Stimulated activated CD8-positive, alpha-beta memory T cell treated with anti-CD3 and anti-CD28 coated beads, Interleukin-15, amount 100 ng/mL, for 4 hours (primary cell): Measurements from ENCODE around the gene CERK.

ENCODE experiments used
- DNase-seq, 2 donors: peaks; one replicate each; pipeline ENCODE4 v3.0.0-alpha.2; 2020; ENCODE audit warnings: low read depth in 2 of 2

Gene CERK

DNA sequence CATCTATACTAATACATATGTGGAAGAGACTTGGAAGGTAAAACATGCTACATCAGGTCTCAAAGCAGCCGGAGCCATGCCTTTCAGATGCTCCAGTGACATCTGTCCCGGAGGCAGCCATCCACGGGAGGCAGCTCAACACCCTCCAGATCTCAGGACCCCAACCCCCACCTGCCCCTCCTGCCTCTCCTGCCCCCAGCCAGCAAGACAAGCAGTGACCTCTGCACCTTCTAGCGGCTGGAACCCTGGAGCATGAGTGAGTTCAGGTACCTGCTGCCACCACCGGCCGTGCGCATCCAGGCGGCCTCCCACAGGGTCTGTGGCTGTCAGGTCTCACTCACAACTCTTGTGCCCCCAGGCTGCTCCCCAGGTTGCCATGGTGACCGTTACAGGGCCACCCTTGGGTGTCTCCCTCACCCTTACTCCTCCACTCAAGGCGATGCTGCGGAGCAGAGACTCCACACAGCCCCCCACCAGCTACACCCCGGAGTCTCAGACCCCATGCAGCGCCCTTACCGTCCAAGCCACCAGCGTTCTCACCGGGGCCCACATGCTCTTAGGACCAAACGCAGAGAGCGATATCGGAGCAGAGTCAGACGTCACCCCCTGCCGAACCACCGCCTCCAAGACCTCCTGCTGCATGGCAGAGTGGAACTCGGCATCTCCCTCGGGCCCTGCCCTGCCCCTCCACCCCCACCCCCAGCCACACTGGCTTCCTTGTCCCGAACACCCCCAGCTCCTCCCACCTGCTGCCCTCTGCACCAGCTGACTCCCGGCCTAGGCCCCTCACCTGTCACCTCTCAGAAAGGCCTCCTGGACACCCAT is 34.7 kb downstream of the CERK start:
- no peak for DNase-seq

DNA sequence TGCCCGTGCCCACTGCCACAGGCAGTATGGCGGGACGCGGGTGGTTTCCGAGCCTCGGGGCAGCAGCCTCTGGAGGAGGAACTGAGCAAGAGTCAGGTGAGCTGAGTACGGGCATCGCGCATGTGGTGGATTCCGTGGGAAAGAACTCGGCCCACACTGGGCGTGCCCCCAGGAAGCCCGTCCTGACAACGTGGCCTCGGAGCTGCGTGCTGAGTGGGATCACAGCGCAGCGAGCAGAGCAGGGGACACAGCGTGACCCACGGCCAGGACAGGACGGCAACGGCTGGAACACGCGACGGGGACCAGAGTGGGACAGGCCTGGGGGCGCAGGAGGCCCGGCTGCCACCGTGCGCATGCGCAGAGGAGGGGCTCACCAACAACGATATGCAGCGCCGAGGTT is 36.8 kb downstream of the CERK start:
- no peak for DNase-seq

DNA sequence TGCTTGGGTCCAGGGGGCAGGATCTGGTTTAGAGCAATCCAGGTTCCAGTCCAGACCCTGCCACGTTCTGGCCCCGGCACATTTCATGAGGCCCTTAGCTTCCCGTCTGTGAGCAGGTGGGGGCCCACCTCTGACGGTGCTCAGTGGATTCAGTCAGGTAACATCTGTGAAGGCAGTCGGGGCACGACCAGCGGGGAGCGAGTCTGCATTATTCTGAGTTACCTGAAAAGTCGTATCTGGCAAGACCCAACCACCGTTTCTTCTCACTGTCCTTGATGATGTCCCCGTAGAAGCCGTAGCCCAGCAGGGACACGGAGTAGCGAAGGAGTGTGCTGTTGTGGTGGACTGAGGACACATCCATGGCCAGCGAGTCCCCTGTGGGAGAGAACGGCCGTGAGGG is 39.0 kb downstream of the CERK start:
- DNase-seq = no peak

DNA sequence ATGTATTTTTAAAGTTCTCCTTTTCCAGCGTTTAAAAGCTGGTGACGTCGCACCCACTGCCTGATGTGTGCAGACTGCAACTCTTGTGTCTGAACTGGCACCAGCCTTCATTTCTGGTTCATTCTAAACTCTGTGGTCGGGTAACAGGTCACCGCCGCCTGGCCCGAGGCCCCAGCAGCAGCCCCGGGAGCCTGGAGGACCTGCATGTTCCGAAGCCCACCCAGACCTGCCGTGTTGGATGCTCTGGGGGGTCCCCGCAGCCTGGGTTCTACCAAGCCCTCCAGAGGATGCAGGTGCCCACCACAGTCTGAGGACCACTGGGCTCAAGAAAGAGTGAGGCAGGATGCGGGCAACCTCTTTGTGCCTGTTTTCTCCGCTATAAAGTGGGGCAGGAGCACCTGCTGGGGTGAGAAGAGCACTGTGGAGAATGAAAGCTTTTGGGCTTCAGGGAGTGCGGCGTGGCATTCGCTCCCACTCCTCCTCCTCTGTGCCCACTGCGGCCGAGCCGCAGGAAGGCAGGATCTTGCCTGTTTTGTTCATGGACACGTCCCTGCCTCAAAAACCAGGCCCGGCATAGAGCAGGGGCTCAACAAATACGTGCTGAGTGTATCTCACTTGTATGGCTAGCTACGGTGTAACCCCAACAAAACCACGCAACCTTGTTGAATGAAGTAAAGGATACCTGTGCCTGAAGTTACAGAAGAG is 40.1 kb downstream of the CERK start:
- no peak for DNase-seq

GRCh38 chr22:46696614-46697013 is 41.4 kb downstream of the CERK start:
- DNase-seq = no peak

DNA sequence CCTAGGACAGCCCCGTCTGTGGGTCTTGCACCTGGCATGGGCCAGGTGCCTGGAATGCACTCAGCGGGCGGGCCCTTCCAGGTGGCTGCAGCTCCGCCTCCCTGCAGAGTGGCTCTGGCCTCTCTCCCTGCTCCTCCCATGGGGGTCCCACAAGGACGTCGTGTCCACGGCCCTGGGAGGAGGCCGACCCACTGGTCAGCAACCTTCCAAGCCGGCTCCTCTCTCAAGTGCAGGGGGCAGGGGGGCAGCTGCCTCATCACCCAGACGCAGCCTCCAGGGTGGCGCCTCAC is 41.9 kb downstream of the CERK start:
- no peak for DNase-seq

GRCh38 chr22:46695346-46696228 is 42.5 kb downstream of the CERK start:
- no peak for DNase-seq

DNA sequence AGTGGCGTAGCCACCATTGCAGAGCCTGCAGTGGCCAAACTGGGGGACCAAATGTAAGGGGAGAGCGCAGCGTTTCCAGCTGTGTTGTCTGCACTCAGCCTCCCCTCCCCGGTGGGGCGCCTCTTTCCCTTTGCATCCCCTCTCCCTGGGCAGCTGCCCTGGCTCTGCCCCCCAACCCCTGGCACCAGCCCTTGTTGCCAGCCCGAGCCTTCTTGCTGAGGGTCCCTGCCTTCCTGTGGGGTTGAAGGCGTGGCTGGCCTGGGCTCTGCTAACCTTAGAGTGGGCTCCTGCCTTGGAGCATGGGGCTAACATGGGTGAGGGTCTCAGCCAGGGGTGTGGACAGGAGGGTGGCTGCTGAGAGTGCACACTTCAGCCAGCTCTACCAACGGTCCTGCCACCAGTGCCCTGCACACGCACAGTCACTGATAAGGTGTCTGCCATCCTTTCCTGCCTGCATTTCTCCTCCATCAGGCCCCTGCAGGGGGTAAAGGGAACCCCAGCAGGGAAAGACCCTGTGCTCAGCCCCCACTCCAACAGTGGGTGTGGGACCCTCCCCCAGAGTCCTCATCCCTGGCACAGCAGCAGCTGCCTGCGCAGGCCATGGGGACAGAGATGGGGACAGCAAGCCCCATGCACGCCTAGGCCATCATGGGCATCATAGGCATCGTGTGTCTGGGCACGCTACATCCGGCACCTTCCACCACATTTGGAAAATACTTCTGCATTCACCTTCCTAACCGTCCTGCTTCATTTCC is 43.5 kb downstream of the CERK start:
- DNase-seq = no peak

- no peak for DNase-seq
Measured at GRCh38 chr22:46693634-46694415, 44.2 kb downstream of the CERK start.

- no peak for DNase-seq
Measured at GRCh38 chr22:46691571-46691970, 46.5 kb downstream of the CERK start.

DNA sequence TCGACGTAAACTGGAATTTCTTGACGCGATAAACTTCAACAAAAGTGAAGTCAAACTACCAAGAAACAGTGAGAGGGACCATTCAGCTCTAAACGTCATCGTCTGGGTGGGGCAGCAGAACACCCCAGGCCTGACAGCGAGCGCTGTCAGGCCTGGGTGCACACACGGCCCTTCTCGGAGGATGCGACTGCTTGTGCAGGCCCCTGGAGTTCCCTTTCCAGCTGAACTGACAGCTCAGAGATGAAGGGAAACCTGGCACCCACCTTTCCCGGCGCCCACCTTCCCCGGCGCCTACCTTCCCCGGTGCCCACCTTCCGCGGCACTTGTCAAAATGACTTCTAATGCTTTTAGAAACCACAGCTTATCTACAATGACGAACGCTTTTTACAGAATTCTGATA is 47.9 kb downstream of the CERK start:
- DNase-seq = no peak

DNA sequence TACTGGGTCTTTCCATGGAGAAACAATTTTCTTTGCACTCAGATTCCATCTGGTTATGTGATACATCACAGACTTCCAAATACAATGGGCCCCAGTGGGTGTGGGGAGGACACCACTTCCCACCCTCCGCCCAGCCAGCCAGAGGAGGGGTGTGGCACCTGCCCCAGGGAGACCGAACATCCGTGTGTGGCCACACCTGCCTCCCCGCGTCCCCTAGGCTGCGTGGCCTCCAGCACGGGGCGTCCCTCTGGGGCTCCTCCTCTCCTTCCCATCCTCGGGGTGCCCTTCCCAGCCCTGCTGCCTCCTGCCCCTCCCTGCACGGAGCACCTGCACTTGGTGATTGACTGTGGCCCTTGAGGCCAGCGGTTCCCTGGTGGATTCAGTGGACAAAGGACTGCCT is 49.1 kb downstream of the CERK start:
- DNase-seq = no peak

DNA sequence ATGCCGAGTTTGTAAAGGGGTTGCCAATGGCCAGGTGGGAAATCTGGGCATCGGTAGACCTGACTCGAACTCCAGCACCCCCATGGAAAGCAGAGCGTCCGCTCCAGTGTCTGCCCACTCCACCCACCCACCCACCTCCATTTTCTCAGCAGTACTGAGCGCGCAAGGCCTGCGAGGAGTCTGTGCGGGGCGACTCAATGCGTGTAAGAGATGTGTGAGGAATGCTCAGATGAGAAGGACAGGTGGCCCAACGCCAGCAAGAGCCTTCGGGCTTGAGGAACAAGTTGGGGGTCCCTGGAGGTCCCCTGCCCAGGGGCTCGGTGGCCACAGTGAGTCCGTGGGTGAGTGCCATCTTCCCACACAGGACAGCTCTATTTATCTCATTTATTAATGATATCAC is 50.6 kb downstream of the CERK start:
- no peak for DNase-seq

- no peak for DNase-seq
Measured at GRCh38 chr22:46687048-46687444, 51.0 kb downstream of the CERK start.

DNA sequence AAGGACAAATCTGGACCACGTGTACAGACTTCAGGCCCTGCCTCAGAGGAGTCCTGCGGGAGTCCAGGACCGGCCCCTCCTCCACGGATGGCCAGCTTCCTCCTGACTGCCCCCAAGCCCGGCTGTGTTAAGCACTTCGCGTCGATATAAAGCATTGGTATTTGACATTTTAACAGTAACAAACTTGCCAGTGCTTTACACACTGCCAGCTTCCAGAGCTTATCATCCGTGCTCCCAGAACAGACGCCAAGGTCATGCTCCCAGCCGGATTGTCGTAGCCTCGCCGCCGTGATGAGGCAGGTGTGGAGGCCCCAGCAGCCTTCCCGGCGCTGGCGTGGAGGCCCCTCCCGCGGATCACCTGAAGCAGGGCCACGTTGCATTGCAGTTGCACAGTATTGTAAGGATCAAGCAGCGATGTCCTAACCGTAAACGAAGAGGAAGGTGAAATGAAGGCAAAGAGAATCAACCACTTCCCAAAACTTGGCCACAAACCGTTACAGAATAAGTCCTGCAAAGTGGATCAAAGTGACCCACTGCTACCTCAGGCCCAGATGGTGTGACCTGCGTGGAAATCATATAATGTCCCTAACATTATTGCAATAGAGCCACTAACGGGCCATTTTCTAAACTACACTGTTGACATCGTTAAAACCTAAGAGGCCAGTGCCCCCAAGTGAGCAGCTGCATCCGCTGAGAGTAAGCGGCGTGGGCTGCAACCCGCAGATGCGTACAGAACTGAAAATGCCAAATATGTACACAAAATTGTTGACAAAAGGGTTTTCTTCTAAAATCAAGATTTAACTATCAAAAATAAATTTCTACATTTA is 51.6 kb downstream of the CERK start:
- DNase-seq = no peak

GRCh38 chr22:46684706-46685105 is 53.3 kb downstream of the CERK start:
- no peak for DNase-seq

DNA sequence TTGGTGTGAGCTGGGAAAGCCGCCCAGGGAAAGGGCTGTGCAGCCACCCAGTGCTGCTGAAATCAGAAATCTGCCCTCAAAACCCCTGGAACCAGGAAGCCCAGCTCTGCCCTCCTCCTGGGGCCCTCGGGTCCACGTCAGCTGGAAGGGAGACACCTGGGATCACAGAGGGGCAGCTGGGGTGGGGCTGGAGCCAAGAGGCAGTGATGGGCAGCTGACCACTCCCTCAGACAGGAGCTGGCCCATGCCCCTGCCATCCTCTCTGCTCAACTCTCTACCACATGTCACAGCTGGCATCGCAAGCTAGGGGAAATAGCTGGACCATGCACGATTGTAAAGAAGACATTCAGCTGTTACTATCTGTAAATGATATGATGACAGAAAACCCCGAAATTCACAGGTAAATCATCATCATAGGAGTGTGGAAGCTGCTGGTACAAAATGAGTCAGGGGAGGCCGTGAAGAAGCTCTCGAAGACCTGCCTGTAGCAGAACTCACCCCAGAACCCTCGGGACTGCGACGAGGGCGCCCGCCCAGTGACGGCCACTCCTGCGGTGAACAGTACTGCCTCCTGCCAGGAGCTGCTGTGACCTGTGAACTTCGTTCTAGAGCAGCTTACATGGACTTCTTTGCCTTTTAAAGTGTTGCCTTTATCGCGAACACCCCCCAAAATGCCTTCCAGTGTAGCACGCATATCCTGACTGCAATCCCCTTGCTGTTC is 55.9 kb downstream of the CERK start:
- DNase-seq = no peak

DNA sequence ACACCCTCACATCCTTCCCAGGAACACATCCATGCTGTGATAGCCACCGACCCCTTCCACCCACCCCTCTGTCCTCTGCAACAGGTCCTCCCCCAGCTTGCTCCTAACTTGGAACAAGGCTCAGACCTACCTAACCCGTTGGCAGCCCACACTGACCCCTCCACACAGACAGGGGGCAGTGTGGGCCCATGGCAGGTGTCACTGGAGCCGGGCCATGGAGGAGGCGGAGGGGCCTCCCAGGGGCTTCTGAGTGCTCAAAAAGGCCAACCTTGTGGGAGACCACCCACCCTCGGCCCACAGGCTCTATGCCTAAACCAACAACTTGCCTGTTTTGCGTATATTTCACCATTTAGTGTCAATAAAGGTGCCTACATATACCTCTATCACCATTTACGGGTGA is 57.0 kb downstream of the CERK start:
- no peak for DNase-seq

DNA sequence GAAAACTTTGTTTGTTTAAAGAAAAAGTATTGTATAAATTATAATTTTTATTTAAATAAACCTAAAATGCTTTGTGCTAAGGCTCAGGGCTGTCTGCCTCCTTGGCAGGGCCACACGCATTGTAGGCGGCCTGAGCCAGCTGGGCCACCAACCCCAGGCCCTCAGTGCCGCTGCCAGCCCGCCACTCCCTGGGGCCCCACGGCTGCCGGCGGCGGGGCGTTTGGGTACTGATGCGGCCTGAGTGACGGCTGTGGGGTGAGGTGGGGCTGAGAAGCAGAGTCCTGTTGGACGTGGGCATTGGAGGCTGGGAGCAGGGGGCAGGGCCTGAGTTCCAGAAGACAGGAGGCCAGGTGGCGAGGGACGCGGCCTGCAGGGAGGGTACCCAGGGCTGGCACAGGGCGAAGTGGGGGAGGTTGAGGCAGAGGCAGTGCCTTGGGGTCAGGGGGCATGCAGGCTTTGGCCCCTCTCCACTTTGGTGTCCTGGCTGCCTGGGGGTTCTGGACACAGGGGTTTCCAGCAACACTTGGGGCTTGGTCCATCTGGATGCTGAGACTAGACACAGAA is 58.3 kb downstream of the CERK start:
- no peak for DNase-seq
